ENCODE measurements around the gene RUNX2.

DNA sequence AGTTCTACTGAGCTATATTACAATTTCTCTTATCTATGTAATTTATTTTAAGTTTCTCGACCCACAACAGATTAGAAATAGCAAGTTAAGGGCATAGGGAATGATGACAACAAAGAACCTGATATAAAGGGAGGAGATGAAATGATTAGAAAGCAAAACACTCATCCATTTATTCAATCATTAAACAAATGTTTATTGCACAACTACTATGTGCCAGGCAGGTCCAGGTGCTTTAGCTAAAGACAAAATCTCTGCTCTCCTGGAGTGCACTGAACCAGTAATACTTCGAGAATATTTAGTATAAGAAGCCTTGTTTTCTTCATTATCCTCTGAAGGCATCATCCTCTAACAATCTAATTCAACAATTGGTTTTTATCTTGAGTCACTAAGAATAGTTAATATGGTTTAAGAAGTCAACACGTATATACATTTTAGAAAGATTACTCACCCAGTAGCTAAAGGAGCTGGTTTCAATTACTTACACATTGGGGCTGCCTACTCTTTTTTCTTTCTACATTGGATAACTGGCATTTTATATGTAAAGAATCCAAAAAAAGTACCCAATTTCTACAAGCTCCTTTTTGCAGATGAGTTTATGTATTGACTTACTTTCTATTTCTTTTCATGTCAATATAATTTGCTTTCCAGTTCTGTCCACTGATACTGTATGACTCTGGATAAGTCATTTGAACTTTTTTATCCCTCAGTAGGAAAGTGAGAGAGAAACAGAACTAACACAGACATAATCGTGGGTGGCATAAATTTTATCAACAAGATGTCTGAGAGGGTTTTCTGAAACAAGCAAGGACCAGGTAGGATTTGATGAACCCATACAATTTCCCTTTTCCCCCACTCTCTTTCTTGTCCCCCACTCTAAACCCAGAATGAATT lies 375.0 kb downstream of the RUNX2 start:
- TF ChIP-seq, protein P1, sequence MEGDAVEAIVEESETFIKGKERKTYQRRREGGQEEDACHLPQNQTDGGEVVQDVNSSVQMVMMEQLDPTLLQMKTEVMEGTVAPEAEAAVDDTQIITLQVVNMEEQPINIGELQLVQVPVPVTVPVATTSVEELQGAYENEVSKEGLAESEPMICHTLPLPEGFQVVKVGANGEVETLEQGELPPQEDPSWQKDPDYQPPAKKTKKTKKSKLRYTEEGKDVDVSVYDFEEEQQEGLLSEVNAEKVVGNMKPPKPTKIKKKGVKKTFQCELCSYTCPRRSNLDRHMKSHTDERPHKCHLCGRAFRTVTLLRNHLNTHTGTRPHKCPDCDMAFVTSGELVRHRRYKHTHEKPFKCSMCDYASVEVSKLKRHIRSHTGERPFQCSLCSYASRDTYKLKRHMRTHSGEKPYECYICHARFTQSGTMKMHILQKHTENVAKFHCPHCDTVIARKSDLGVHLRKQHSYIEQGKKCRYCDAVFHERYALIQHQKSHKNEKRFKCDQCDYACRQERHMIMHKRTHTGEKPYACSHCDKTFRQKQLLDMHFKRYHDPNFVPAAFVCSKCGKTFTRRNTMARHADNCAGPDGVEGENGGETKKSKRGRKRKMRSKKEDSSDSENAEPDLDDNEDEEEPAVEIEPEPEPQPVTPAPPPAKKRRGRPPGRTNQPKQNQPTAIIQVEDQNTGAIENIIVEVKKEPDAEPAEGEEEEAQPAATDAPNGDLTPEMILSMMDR (IDR thresholded peaks at IDR 0.05) = no peak
- no peak for TF ChIP-seq POLR2A (IDR thresholded peaks at IDR 0.05)

Data from Peyer's patch (tissue), 4 donors.